Stimulated activated CD4-positive, alpha-beta T cell treated with anti-CD3 and anti-CD28 coated beads, Interleukin-12 subunit alpha, Interleukin-12 subunit beta, amount 100 ng/mL, for 4 hours (primary cell): ENCODE data around the gene PADI2.

Experiments used
- DNase-seq: peaks from one replicate; pipeline ENCODE4 v3.0.0-alpha.2; 2020

Gene PADI2

DNA sequence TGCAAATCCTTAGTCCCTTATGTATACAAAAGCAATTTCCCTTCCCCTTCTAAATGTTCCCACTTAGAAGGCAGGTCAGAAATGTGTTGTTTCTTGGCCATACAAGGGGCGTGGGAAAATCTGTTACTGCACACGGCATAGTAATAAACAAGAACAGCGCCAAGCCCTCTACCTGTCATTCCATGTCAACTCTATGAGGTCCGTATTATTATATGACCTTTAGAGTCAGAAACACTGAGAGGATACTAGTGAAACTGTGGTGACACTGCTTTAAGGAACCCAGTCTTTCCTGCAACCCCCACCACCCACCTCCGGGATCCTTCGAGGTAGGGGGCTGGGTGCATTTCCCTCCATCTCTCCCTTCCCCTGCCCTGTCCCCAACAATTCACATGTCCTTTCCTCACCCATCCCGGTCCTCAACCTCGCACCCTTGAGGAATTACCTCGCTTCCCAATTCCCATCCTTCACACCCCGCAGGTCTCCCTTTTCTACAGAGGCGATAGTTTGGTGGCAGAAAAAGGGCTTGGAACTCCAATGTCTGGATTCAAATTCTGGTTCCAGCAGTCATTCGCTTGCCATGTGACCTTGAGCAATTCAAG, 66.1 kb downstream of the PADI2 start:
- DNase-seq, result no peak

DNA sequence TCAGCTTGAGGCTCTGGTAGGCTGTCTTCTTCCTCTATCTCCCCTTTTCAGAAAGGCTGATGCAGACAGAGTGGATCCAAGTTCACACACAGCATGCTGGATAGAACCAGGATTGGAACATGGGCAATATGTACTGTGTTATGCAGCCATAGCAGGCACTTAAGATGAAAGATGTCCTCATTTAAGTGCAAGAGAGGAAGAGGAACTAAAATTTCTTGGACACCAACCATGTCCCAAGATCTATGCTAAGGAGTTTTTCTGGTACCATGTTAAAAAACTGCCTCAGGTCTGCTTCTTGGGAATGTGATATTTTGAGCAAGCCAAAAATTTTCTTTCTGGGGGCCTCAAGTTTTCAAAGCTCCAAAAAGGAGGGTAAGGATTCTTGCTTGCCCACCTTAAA, 66.6 kb downstream of the PADI2 start:
- no peak for DNase-seq

GRCh38 chr1:17052038-17052437, 67.2 kb downstream of the PADI2 start:
- no peak for DNase-seq

DNA sequence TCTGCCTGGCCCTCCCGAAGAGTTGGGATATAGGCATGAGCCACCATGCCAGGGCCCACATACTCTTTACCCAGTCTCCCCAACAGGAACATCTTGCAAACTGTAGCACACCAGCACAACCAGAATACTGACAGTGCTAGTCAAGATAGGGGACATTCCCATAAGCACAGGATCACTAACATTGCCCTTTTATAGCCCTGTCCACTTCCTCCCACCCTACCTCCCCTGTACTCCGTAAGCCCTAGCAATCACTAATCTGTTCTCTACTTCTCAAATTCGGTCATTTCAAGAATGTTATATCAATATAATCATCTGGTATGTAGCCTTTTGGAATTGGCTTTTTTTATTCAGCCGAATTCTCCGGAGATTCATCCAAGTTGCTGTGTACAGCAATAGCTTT, 71.3 kb downstream of the PADI2 start:
- no peak for DNase-seq

DNA sequence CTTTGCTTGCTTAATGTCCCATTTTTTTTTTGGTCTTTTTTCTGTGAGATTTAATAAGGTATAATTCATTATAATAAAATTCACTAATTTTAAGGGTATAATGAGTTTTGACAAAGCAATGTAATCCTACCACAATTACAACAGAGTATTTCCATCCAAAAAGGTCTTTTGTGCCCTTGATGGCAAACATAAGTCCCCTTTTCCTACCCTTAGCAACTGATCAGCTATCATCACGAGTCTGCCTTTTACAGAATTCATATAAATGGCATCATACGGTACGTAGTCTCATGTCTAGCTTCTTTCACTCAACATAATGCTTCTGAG, 73.0 kb downstream of the PADI2 start:
- DNase-seq, result no peak

DNA sequence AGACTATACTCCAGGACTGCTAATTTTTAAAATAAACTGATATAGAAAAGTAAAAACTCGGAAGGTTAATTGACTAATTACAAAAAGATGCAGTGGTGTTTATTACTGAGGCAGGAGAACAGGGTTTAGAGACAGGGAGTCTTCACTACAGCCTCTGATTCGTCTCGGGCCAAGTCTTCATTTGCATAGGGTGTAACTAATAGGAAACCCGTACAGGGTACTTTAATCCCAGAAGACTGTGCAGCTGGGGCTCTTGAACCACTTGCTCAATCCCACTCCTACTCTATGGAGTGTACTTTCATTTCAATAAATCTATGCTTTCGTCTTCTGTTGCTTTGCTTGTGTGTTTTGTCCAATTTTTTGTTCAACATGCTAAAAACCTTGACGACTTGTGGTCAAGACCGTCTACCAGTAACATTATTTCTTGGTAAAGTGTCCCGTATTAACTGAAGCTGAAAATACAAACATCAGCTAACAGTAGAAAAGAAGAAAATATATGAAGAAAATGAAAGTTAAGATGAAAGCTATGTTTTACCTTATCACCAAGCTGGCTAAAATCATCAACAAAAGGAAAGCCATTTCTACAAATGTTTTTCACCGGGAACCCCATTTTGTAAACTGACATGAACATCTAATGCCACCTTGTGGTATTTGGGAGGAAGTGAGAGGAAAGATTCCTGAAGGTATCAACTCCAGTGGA, 73.5 kb downstream of the PADI2 start:
- no peak for DNase-seq

- DNase-seq, result no peak
Observed at GRCh38 chr1:17045150-17045549, 74.1 kb downstream of the PADI2 start.

GRCh38 chr1:17043676-17044075, 75.6 kb downstream of the PADI2 start:
- no peak for DNase-seq

DNA sequence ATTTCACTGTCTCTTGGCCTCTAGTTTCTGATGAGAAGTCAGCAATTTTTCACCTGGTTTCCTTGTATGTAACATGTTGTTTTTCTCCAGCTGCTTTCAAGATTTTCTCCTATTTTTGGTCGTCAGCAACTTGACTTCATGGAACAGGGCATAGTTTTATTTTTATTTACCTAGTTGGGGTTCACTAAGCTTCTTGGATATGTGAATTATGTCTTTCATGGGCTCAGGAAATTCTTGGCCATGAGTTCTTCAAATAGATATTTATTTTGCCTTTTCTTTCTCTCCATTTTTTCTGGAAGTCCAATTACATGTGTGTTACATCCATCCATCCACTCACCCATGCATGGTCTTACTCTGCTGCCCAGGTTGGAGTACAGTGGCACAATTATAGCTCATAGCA, 79.1 kb downstream of the PADI2 start:
- DNase-seq, result no peak

GRCh38 chr1:17039522-17039921, 79.7 kb downstream of the PADI2 start:
- no peak for DNase-seq

GRCh38 chr1:17033481-17033880, 85.8 kb downstream of the PADI2 start:
- DNase-seq, result no peak

GRCh38 chr1:17032741-17033140, 86.5 kb downstream of the PADI2 start:
- DNase-seq, result no peak

DNA sequence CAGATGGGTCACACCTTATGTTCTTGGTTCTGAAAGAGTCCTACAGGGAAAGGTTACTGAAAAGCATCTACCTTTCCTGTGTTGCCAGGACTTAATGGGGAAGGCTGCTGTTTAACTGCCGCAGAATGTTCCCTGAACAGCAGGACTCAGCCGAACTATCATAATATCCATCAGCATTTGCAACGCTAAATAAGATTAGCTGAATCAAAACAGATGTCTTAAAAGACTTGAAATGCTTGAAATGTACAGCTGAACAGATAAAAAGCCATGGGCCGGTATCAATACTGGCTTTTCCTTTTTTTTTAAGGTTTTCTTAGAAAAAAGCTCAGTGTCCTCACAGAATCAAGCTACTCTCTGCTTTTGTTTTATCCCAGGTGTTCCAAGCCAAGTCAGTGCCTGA, 87.8 kb downstream of the PADI2 start:
- DNase-seq, result no peak

GRCh38 chr1:17030206-17030605, 89.0 kb downstream of the PADI2 start:
- DNase-seq, result no peak

DNA sequence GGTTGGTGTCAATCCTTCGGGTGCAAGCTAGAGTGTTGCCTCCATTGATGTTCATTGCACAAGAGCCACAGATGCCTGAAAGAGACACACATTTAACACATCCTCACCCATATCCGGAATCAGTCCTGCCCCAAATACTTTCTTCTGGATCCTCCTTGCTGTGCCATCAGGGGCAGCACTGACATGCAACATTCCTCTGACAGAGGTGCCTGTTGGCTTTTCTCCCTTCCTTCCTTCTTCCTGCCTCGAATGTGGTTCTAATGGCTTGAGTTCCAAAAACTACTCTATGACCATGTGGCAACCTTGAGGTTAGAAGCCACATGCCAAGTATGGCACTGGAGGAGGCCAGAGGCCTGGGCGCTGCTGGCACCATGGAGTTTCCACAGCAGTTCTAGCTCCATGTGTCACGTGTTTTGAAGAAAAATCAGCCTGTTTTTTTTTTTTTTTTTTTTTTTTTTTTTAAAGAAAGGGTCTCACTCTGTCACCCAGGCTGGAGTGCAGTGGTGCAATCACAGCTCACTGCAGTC, 90.5 kb downstream of the PADI2 start:
- DNase-seq, result no peak

DNA sequence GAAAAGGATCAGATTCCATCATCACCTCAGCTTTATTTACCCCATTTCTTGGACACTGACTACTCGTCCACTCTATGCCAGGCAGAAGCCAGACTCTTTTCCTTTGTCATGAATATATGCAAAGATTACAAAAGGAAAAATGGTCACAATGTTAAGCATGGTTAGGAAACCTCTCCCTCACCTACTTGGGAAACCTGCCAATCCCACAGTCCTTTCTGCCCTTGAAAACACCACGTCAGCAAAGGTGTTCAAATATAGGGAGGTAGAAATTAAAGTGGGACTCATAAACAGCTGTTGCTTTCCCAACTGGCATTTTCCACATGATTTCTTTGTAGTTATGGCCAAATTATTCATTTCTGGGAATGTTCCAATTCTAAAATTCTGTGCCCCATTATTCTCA, 91.4 kb downstream of the PADI2 start:
- no peak for DNase-seq

- DNase-seq, result no peak
Observed at GRCh38 chr1:17027403-17027802, 91.8 kb downstream of the PADI2 start.

DNA sequence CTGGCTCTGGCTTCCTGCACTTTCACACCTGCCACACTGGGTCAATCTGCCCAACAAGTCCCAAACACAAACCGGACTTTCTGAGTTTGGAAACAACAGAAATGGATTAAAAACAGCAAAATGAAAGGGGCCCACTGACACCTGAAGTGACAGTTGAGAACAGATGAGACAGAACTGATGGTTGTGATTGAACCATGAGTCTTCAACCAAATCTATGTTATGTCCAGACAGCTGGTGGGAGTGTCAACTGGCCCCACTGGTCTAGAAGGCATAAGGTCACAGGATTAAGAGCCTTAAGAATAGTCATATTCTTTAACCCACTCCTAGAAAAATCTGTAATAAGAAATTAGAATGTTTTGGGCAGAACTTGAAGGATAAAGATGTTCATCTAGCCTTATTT, 94.5 kb downstream of the PADI2 start:
- DNase-seq, result no peak

GRCh38 chr1:17023573-17023972, 95.7 kb downstream of the PADI2 start:
- no peak for DNase-seq

DNA sequence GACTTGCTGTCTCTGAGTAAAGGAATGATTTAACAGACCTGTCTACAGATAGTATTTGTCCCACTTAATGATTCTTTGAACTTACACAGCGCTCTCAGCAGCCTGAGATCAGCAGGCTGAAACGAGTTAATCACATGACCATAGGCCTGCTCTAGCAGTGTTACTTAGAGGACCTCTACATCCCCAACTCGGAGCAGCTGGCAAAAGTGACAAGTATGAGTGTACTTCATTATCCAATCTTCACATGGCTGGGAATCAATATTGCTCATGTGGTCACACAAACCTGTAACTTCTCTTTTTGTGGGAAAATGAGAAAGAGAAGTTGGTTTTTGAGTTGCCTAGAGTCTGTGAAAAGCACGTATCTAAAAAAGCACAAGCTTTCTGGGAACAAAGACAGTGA, 96.1 kb downstream of the PADI2 start:
- no peak for DNase-seq

DNA sequence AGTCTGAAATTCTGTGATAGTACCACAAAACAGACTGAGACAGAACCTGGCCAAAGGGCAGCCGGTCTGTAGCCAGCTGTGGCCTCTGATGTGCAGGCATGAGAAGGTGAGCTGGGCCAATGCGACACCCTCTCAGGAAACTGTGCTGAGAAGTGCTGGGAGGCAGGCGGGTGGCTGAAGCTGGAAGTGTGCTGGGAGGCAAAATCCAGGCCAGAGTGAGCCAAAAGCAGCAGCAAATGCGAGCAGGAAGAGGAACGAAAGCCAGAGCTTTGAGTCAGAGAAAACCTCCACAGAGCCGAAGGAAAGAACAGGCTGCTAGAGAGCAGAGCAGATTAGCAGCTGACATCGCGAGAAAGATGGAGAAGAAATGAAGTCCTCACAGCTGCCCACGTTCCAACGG, 97.4 kb downstream of the PADI2 start:
- no peak for DNase-seq

GRCh38 chr1:17020502-17020901, 98.7 kb downstream of the PADI2 start:
- DNase-seq, result no peak

- no peak for DNase-seq
Observed at GRCh38 chr1:17018849-17019248, 100.4 kb downstream of the PADI2 start.

DNA sequence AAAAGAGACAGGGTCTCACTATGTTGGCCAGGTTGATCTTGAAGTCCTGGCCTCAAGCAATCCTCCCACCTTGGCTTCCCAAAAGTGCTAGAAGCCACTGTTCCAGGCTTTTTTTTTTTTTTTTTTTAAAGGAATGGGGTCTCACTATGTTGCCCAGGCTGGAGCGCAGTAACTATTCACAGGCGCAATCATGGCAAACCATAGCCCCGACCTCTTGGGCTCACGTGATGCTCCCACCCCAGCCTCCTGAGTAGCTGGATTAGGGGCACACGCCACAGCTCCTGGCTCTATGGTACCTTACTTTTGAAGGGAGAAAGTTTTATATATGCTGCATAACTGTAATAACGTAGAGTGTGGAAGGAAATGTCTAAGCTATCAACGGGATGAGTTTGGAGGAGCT, 101.8 kb downstream of the PADI2 start:
- no peak for DNase-seq
